H1 (cell line): Measurements from ENCODE around the gene CHCHD1. TPM values are rescaled to one million over a fixed set of nuclear protein-coding genes. Genes with fewer than 3 reads are reported as not detected.

ENCODE experiments used
- CTCF ChIA-PET: fragments of 300-600 bp; sonication (Branson Sonifier 250); formaldehyde crosslinking; loops from one replicate; lab custom pipeline; 2021; ENCODE audit not compliant: partially characterized antibody; lab: Charles Lee
- POLR2A ChIA-PET: fragments of 300-600 bp; sonication (Branson Sonifier 250); formaldehyde crosslinking; loops from one replicate; lab custom pipeline; 2021; ENCODE audit warnings: inconsistent platforms; ENCODE audit not compliant: partially characterized antibody; lab: Charles Lee
- DNase-seq, 2 experiments: peaks; one replicate each; pipeline versions ENCODE4 v3.0.0 to v3.0.0-alpha.2; 2010 to 2022; ENCODE audit warnings: low spot score in 2 of 2, low read depth in 1 of 2, mixed read lengths in 1 of 2
- FAIRE-seq: peaks from 2 replicates; lab custom pipeline; 2011; peaks lifted over from hg19 to GRCh38; lab: Jason Lieb, UNC
- H2AFZ ChIP-seq: 2 replicates; pipeline ENCODE4 v1.8.1; 2012; ENCODE audit warnings: low read length, inconsistent platforms
- H2AK5ac ChIP-seq: 2 replicates; pipeline ENCODE4 v1.6.1; 2013; ENCODE audit warnings: low read depth, low read length
- H2BK120ac ChIP-seq: replicated peaks from 2 replicates; pipeline ENCODE3; 2013; ENCODE audit warnings: low read depth, low read length, inconsistent platforms
- H2BK12ac ChIP-seq: 2 replicates; pipeline ENCODE4 v1.6.1; 2013; ENCODE audit warnings: low read depth, low read length
- H2BK15ac ChIP-seq: 2 replicates; pipeline ENCODE4 v1.6.1; 2013; ENCODE audit warnings: low read length
- H2BK20ac ChIP-seq: 2 replicates; pipeline ENCODE4 v1.6.1; 2013; ENCODE audit warnings: low read length
- H2BK5ac ChIP-seq: 2 replicates; pipeline ENCODE4 v1.6.1; 2013; ENCODE audit warnings: low read depth, low read length
- H3K14ac ChIP-seq: 2 replicates; pipeline ENCODE4 v1.6.1; 2013; ENCODE audit warnings: inconsistent platforms; ENCODE audit not compliant: insufficient read length
- H3K18ac ChIP-seq: 2 replicates; pipeline ENCODE4 v1.6.1; 2013; ENCODE audit warnings: low read length; ENCODE audit errors: extremely low read depth
- H3K23ac ChIP-seq: 2 replicates; pipeline ENCODE4 v1.6.1; 2013; ENCODE audit warnings: inconsistent platforms; ENCODE audit not compliant: insufficient read length
- H3K23me2 ChIP-seq: 2 replicates; pipeline ENCODE4 v1.6.1; 2013; ENCODE audit warnings: low read depth, low read length
- H3K27ac ChIP-seq: 2 replicates; pipeline ENCODE4 v1.6.1; 2011; ENCODE audit warnings: low read depth, low read length, inconsistent platforms
- H3K27me3 ChIP-seq, 4 experiments: replicated peaks in 1 of 4; 1 replicate in 1 of 4; 2 replicates in 3 of 4; pipeline versions ENCODE4 v1.6.1 to v1.8.1; 2011 to 2013; ENCODE audit warnings: low read length in 3 of 4, mild to moderate bottlenecking in 3 of 4, inconsistent platforms in 2 of 4, mixed read lengths in 2 of 4, moderate library complexity in 1 of 4; ENCODE audit not compliant: control insufficient read depth in 3 of 4, insufficient read depth in 3 of 4; ENCODE audit errors: extremely low read depth in 1 of 4
- H3K36me3 ChIP-seq, 4 experiments: 2 replicates each; pipeline versions ENCODE4 v1.6.1 to v1.8.1; 2011 to 2013; ENCODE audit warnings: mild to moderate bottlenecking in 4 of 4, low read length in 3 of 4, moderate library complexity in 2 of 4, control low read depth in 1 of 4, inconsistent platforms in 1 of 4; ENCODE audit not compliant: insufficient read depth in 4 of 4, control insufficient read depth in 2 of 4
- H3K4ac ChIP-seq: replicated peaks from 2 replicates; pipeline ENCODE3; 2013; ENCODE audit warnings: low read length, low read depth, mixed read lengths, inconsistent platforms; ENCODE audit not compliant: insufficient read length
- H3K4me1 ChIP-seq, 4 experiments: replicated peaks in 1 of 4; 1 replicate in 1 of 4; 2 replicates in 3 of 4; pipeline versions ENCODE4 v1.6.1 to v1.8.1; 2011 to 2013; ENCODE audit warnings: low read length in 3 of 4, inconsistent platforms in 2 of 4, mixed read lengths in 1 of 4; ENCODE audit not compliant: insufficient read depth in 4 of 4, control insufficient read depth in 3 of 4
- H3K4me2 ChIP-seq, 2 experiments: 2 replicates each; pipeline versions ENCODE4 v1.6.1 to v1.8.1; 2011 to 2013; ENCODE audit warnings: low read depth in 2 of 2, low read length in 2 of 2, control low read depth in 1 of 2, inconsistent platforms in 1 of 2, mild to moderate bottlenecking in 1 of 2; ENCODE audit not compliant: insufficient read depth in 1 of 2
- H3K4me3 ChIP-seq, 4 experiments: fragments of 200-600, 300-600 bp in 1 of 4; sonication (generic), shearing (Covaris generic), sonication (Bioruptor Twin) in 1 of 4; 2 replicates each; pipeline versions ENCODE4 v1.5.1 to v1.8.1; 2011 to 2016; ENCODE audit warnings: low read length in 4 of 4, low read depth in 3 of 4, control low read depth in 2 of 4, inconsistent platforms in 2 of 4, mild to moderate bottlenecking in 2 of 4, mixed read lengths in 1 of 4, moderate library complexity in 1 of 4; ENCODE audit not compliant: insufficient read depth in 2 of 4; ENCODE audit errors: extremely low read depth in 1 of 4
- H3K56ac ChIP-seq: replicated peaks from 2 replicates; pipeline ENCODE3; 2013; ENCODE audit warnings: low read depth, mild to moderate bottlenecking, mixed read lengths, low read length, inconsistent platforms; ENCODE audit not compliant: insufficient read length
- H3K79me1 ChIP-seq: 2 replicates; pipeline ENCODE4 v1.6.1; 2013; ENCODE audit warnings: low read depth, low read length, control low read depth
- H3K79me2 ChIP-seq, 2 experiments: 2 replicates each; pipeline versions ENCODE4 v1.6.1 to v1.8.1; 2012 to 2013; ENCODE audit warnings: low read length in 2 of 2, mild to moderate bottlenecking in 2 of 2, inconsistent platforms in 1 of 2; ENCODE audit not compliant: insufficient read depth in 2 of 2, control insufficient read depth in 1 of 2
- H3K9ac ChIP-seq, 4 experiments: replicated peaks in 1 of 4; 1 replicate in 1 of 4; 2 replicates in 3 of 4; pipeline versions ENCODE4 v1.6.1 to v1.8.1; 2011 to 2013; ENCODE audit warnings: low read depth in 3 of 4, low read length in 3 of 4, control low read depth in 2 of 4, mild to moderate bottlenecking in 2 of 4, moderate library complexity in 2 of 4, inconsistent platforms in 1 of 4; ENCODE audit errors: extremely low read depth in 1 of 4
- H3K9me3 ChIP-seq, 2 experiments: 2 replicates each; pipeline versions ENCODE4 v1.6.1 to v1.8.1; 2012 to 2013; ENCODE audit warnings: mild to moderate bottlenecking in 2 of 2, moderate library complexity in 2 of 2, control low read depth in 1 of 2, inconsistent platforms in 1 of 2, low read depth in 1 of 2, low read length in 1 of 2, mixed read lengths in 1 of 2; ENCODE audit not compliant: insufficient read depth in 2 of 2
- H4K20me1 ChIP-seq, 2 experiments: replicated peaks in 1 of 2; 2 replicates each; pipeline versions ENCODE3 to v1.8.1; 2011 to 2013; ENCODE audit warnings: inconsistent platforms in 2 of 2, low read length in 2 of 2, mild to moderate bottlenecking in 1 of 2; ENCODE audit not compliant: insufficient read depth in 2 of 2, control insufficient read depth in 1 of 2
- H4K5ac ChIP-seq: 2 replicates; pipeline ENCODE4 v1.6.1; 2013; ENCODE audit warnings: low read length, low read depth, mixed read lengths, inconsistent platforms; ENCODE audit not compliant: insufficient read length
- H4K8ac ChIP-seq: 2 replicates; pipeline ENCODE4 v1.8.0; 2013; ENCODE audit warnings: mild to moderate bottlenecking, moderate library complexity, low read length, inconsistent platforms; ENCODE audit not compliant: insufficient read depth; ENCODE audit errors: extremely low read depth
- H4K91ac ChIP-seq: replicated peaks from 2 replicates; pipeline ENCODE3; 2013; ENCODE audit warnings: low read length, mixed read lengths, inconsistent platforms; ENCODE audit not compliant: insufficient read length
- BCL11A ChIP-seq, 2 experiments: IDR thresholded peaks; one replicate each; pipeline ENCODE4 v1.6.1; 2011; ENCODE audit warnings: low read depth in 2 of 2, low read length in 2 of 2, mild to moderate bottlenecking in 2 of 2
- WGBS, 2 experiments: shearing (Covaris generic) in 1 of 2; methylation state at CpG; one replicate each; pipeline versions ENCODE4 v1.1.6 to v1.1.7; 2013 to 2015; ENCODE audit warnings: low lambda C conversion rate in 2 of 2, mixed read lengths in 2 of 2, inconsistent platforms in 1 of 2, low coverage in 1 of 2, missing lambda C conversion rate in 1 of 2; ENCODE audit not compliant: insufficient replicate concordance in 2 of 2, insufficient coverage in 1 of 2, insufficient read length in 1 of 2; ENCODE audit errors: extremely low coverage in 1 of 2, missing lambda C conversion rate in 1 of 2; 5-methylcytosine and 5-hydroxymethylcytosine counted together
- polyA plus RNA-seq, 7 experiments: library from polyadenylated mRNA; depleted of rRNA in 3 of 7; stranded (reverse) in 5 of 7; unstranded in 2 of 7; fragments of >200 nt in 5 of 7; fragments of 200-250 nt in 2 of 7; gene quantifications; 1 replicate in 5 of 7; 2 replicates in 1 of 7; 4 replicates in 1 of 7; pipeline versions ENCODE4 v1.2.1 to v1.2.3, GENCODE V29; 2011 to 2013; ENCODE audit warnings: missing spikeins in 2 of 7, mixed read lengths in 2 of 7
- total RNA-seq: library from RNA; stranded (reverse); fragmentation: NEBNext Ultra II Directional; extraction: Animal tissue kit (Norgen Biotek cat#: 25700); gene quantifications from 2 replicates; pipeline ENCODE4 v1.2.1, GENCODE V29; 2021

Gene CHCHD1
- total and polyA plus RNA-seq, 2 of the 8 experiments (the other 6 are each of a cell fraction or from before 2014, with no cell fraction given) = 44.9 to 58.1 TPM

GRCh38 chr10:73806176-73806950, 24.5 kb downstream of the CHCHD1 start:
- Histone ChIP-seq H3K4me1 (peaks cover 0 to 4% (median 2%) of the 10 kb centered on the region in 4 experiments; a peak in 3 of 7 replicates), H3K56ac (no peak overlapping the region), H3K79me1 (0 out of 2 replicates have a peak, but pooled peaks cover 4% of the 10 kb centered on the region), H4K20me1 (peaks cover 0 to 12% of the 10 kb centered on the region in 2 experiments), H3K4me3 (no peak overlapping the region), H4K5ac (no peak overlapping the region), H3K9me3 (no peaks in the 10 kb centered on the region), H4K8ac (no peak overlapping the region; the same call in 1 of the 2 replicates), H2BK12ac (no peak overlapping the region), H3K9ac (no peak overlapping the region), H3K79me2 (no peaks in the 10 kb centered on the region), H2BK5ac (no peak overlapping the region), H2BK20ac (no peak overlapping the region), H2AFZ (no peak overlapping the region), H3K23ac (no peak overlapping the region), H3K23me2 (no peaks in the 10 kb centered on the region; the same call in 1 of the 2 replicates), H3K27ac (no peak overlapping the region)
- no peak for DNase-seq
- POLR2A ChIA-PET = interaction anchor here (0.8 to 11.1 kb wide), 4 partner anchors 10 to 34 kb away, joined by 3 to 137 read pairs (median 3); a partner anchor contains a TSS
- no peak for TF ChIP-seq BCL11A (IDR thresholded peaks at IDR 0.05; ENCODE audit: low read depth in 2 of 2, low read length in 2 of 2)
- TF ChIP-seq, all 59 proteins: peak for 0
- no peak overlapping the region for H4K91ac ChIP-seq
- H3K14ac ChIP-seq = no peak overlapping the region
- no peak for FAIRE-seq
- no peaks in the 10 kb centered on the region for H3K27me3 ChIP-seq
- CTCF ChIA-PET = interaction anchor here (0.8 to 1.2 kb wide), 3 partner anchors 9 to 96 kb away, joined by 3 to 4 read pairs (median 4); no protein-coding TSS in a partner anchor
- WGBS, 2 experiments = 97% methylated on average over 14 of the region's 14 CpGs; no CpG with 5 or more reads in 1 of the 2 experiments
- H3K4me2 ChIP-seq = no peak overlapping the region
- H2BK120ac ChIP-seq = no peak overlapping the region
- H2AK5ac ChIP-seq = no peak overlapping the region
- no peak overlapping the region for H2BK15ac ChIP-seq
- no peak overlapping the region for H3K18ac ChIP-seq
- H3K36me3 ChIP-seq = peaks cover 6 to 28% (median 24%) of the 10 kb centered on the region in 4 experiments; a peak in 7 of 8 replicates
- no peak overlapping the region for H3K4ac ChIP-seq
